A673 (cell line): Measurements from ENCODE around the gene CDKN1A. TPM values are rescaled to one million over a fixed set of nuclear protein-coding genes. Genes with fewer than 3 reads are reported as not detected.

ENCODE experiments used
- BruUV-seq: library from RNA; stranded (reverse); fragments of 400-500 nt; replicated peaks from 2 replicates; lab custom pipeline; 2021; lab: Mats Ljungman, UMichigan
- CTCF ChIA-PET: fragments of 300-600 bp; sonication (Branson Sonifier 250); formaldehyde crosslinking; loops from one replicate; lab custom pipeline; 2022; ENCODE audit warnings: antibody characterized with exemption; lab: Charles Lee
- POLR2A ChIA-PET: fragments of 300-600 bp; sonication (Branson Sonifier 250); formaldehyde crosslinking; loops from one replicate; lab custom pipeline; 2022; ENCODE audit warnings: antibody characterized with exemption; ENCODE audit not compliant: low non-redundant PET; lab: Charles Lee
- DNase-seq: peaks from one replicate; pipeline ENCODE4 v3.0.0-alpha.2; 2015; ENCODE audit warnings: low spot score
- H3K27ac ChIP-seq: fragments of 200-600 bp; sonication (generic); 2 replicates; pipeline ENCODE4 v1.5.1; 2016; ENCODE audit warnings: mixed run types, low read depth, mild to moderate bottlenecking, mixed read lengths, antibody characterized with exemption, low read length; ENCODE audit not compliant: poor library complexity, severe bottlenecking
- H3K27me3 ChIP-seq: fragments of 200-600 bp; sonication (generic); replicated peaks from 2 replicates; pipeline ENCODE4 v1.6.1; 2017; ENCODE audit warnings: mixed run types, low read depth, mild to moderate bottlenecking, mixed read lengths, antibody characterized with exemption, low read length; ENCODE audit not compliant: insufficient read depth, poor library complexity
- H3K36me3 ChIP-seq: fragments of 200-600 bp; sonication (generic); 2 replicates; pipeline ENCODE4 v1.6.1; 2016; ENCODE audit warnings: mixed run types, mild to moderate bottlenecking, mixed read lengths, antibody characterized with exemption, low read length; ENCODE audit not compliant: insufficient read depth, poor library complexity, severe bottlenecking
- H3K4me1 ChIP-seq: fragments of 200-600 bp; sonication (generic); 2 replicates; pipeline ENCODE4 v1.6.1; 2017; ENCODE audit warnings: mixed run types, mild to moderate bottlenecking, mixed read lengths, antibody characterized with exemption, low read length; ENCODE audit not compliant: insufficient read depth, poor library complexity, severe bottlenecking
- H3K4me3 ChIP-seq: fragments of 200-600 bp; sonication (generic); 2 replicates; pipeline ENCODE4 v1.5.1; 2016; ENCODE audit warnings: low read depth, mixed run types, mild to moderate bottlenecking, mixed read lengths, low read length; ENCODE audit not compliant: poor library complexity, severe bottlenecking
- H3K9me3 ChIP-seq: fragments of 200-600 bp; sonication (generic); 2 replicates; pipeline ENCODE4 v1.6.1; 2016; ENCODE audit warnings: mixed run types, low read depth, mild to moderate bottlenecking, mixed read lengths, antibody characterized with exemption, low read length; ENCODE audit not compliant: poor library complexity, severe bottlenecking
- CTCF ChIP-seq: fragments of 300-800, 200-600 bp; sonication (generic); conservative IDR thresholded peaks from 2 replicates; pipeline ENCODE4 v1.5.1; 2017; ENCODE audit warnings: low read depth, mild to moderate bottlenecking, antibody characterized with exemption, low read length, moderate library complexity, mixed read lengths
- EZH2 ChIP-seq: fragments of 200-600 bp; sonication (generic); IDR thresholded peaks from 2 replicates; pipeline ENCODE4 v1.6.1; 2017; ENCODE audit warnings: borderline replicate concordance, low read depth, mild to moderate bottlenecking, mixed read lengths, antibody characterized with exemption, low read length; ENCODE audit not compliant: poor library complexity, severe bottlenecking
- intact Hi-C: fragments of 100-400 bp; cut with micrococcal nuclease; formaldehyde crosslinking; loops from one replicate; pipeline ENCODE4 v1.10.0; 2022; ENCODE audit not compliant: unreplicated experiment
- total RNA-seq: library from RNA; stranded (reverse); gene quantifications from 2 replicates; pipeline ENCODE4 v1.2.3, GENCODE V29; 2021

Gene CDKN1A
- total RNA-seq, 1 experiment from 2014 or later: 33.6 TPM

- no peak for DNase-seq
- H3K27me3 ChIP-seq: no peaks in the 10 kb centered on the region
- no peaks in the 10 kb centered on the region for H3K9me3 ChIP-seq
- CTCF ChIA-PET: no interaction called here
- no peak overlapping the region for H3K27ac ChIP-seq
- H3K4me3 ChIP-seq: no peak overlapping the region
- POLR2A ChIA-PET: no interaction called here
- intact Hi-C loops: no loop called here
- no TSS peak for BruUV-seq
- TF ChIP-seq CTCF: no peak
- no peak for TF ChIP-seq EZH2
- H3K4me1 ChIP-seq: peaks cover 10% of the 10 kb centered on the region
- no peaks in the 10 kb centered on the region for H3K36me3 ChIP-seq
Observed at GRCh38 chr6:36656441-36656840, 22.1 kb upstream of the CDKN1A start.

- H3K36me3 ChIP-seq: no peaks in the 10 kb centered on the region
- peaks cover 10% of the 10 kb centered on the region for H3K4me1 ChIP-seq
- no peaks in the 10 kb centered on the region for H3K9me3 ChIP-seq
- no peaks in the 10 kb centered on the region for H3K27me3 ChIP-seq
- DNase-seq: no peak
- intact Hi-C loops: no loop called here
- TF ChIP-seq CTCF (no peak), EZH2 (no peak)
- ChIA-PET CTCF (no interaction called here), POLR2A (no interaction called here)
- H3K4me3 ChIP-seq: no peak overlapping the region
- no peak overlapping the region for H3K27ac ChIP-seq
- no TSS peak for BruUV-seq
Observed at GRCh38 chr6:36657271-36657670, 21.2 kb upstream of the CDKN1A start.

GRCh38 chr6:36657942-36658544, 20.5 kb upstream of the CDKN1A start:
- H3K27me3 ChIP-seq: no peaks in the 10 kb centered on the region
- H3K4me3 ChIP-seq: no peak overlapping the region
- H3K4me1 ChIP-seq: peaks cover 14% of the 10 kb centered on the region
- ChIA-PET POLR2A (no interaction called here), CTCF (no interaction called here)
- TF ChIP-seq EZH2 (no peak), CTCF (no peak)
- intact Hi-C loops: no loop called here
- no TSS peak for BruUV-seq
- no peak for DNase-seq
- no peaks in the 10 kb centered on the region for H3K36me3 ChIP-seq
- H3K27ac ChIP-seq: no peak overlapping the region
- H3K9me3 ChIP-seq: no peaks in the 10 kb centered on the region
